Fibroblast of peridontal ligament (primary cell): ENCODE results near the gene IL10.

Experiments
- DNase-seq: peaks from one replicate; pipeline ENCODE4 v3.0.0-alpha.2; 2010; ENCODE audit errors: extremely low read depth

Gene IL10

DNA sequence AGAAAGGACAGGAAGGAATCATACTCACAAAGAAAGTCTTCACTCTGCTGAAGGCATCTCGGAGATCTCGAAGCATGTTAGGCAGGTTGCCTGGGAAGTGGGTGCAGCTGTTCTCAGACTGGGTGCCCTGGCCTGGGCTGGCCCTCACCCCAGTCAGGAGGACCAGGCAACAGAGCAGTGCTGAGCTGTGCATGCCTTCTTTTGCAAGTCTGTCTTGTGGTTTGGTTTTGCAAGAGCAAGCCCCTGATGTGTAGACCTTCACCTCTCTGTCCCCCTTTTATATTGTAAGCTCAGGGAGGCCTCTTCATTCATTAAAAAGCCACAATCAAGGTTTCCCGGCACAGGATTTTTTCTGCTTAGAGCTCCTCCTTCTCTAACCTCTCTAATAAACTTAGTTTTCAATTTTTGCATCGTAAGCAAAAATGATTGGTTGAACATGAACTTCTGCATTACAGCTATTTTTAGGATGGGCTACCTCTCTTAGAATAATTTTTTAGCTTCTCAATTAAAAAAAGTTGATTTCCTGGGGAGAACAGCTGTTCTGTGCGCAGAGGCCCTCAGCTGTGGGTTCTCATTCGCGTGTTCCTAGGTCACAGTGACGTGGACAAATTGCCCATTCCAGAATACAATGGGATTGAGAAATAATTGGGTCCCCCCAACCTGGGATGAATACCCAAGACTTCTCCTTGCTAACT is at the start of gene IL10:
IL10 (minus strand) TSS at position 252 of the 695 bp plus-strand sequence; CDS start at position 193, 59 bp downstream.
- DNase-seq = no peak

DNA sequence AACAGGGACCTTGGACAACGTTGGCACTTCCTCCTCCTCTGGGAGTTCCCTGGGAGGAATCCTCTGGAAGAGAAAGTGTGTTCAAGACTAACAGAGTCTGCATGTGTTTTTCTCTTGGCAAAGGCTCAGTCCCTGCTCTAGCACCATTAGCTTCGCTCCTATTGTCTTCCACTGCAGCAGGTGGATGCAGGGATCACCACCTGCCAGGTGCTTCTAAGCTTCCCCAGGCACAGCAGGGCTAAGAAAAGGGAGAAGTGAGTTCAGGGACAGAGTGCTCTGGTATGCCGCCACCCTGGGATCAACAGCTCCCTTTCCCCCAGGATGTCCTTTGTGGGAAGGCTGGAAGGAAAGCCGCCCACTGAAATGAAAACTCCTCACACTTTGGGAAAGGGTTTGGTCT is 49.2 kb upstream of the IL10 start:
- DNase-seq = no peak

DNA sequence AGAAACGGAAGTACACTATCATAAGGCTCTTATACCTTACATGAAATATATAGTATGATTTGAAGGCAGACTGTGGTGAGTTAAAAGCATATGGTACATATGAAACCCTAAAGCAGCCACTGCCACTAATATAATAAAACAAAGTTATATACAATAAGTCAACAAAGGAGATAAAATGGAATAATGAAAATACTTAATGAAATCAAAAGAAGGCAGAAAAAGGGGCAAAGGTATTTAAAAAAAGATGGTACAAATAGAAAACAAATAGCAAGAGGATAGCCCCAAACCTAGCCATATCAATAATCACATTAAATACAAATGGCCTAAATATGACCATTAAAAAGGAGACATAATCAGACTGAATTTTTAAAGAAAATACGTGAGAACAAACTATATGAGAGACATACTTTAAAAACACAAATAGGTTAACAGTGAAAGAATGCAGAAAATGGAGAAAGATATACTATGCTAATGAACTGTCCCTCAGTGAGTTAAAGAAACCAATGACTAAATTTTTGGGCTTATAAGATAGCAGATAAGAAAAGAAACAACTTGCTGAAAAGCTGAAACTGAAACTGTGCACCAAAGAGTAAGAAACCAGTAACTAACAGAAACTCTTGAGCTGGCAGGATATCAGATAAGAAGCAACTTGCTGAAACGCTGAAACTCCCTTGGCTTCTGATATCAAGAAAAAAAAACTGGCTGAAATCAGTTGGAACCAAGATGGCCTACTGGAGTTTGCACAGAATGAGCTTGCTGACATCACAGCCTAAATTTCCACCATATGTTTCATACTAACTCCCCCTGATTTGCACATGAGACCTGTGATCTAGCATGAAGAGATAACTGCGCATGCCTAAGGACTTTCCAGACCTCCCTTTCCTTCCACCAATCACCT is 44.3 kb upstream of the IL10 start:
- peak; percentile 69 for DNase-seq

DNA sequence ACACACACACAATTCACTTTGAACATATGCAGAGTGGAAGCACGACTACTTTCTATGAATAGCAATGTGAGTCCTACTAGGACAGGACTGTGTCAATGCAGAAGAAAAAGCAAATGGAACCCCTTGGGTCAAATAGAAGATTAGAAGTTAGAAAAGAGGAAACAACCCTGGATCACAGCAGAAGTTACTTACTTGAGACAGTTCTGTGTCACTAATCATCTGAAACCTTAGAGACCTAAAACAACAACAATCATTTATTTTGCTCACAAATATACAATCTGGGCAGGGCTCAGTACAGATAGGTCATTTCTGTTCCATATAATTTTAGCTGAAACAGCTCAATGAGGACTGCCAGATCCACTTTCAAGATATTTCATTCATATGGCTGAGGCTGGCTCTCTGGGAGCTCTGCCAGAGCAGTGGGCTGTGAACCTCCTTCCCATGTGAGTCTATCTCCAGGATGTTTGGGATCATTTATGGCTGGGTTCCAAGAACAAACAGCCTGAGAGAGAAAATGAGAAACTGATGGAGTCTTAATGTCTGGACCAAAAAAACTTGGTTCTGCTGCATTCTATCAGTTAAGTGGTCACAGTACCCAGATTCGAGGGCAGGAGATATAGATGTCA is 42.5 kb upstream of the IL10 start:
- DNase-seq = peak; percentile 91

GRCh38 chr1:206812471-206812870 is 40.2 kb upstream of the IL10 start:
- no peak for DNase-seq

- peak; percentile 65 for DNase-seq
Observed at GRCh38 chr1:206809504-206810084, 37.3 kb upstream of the IL10 start.

DNA sequence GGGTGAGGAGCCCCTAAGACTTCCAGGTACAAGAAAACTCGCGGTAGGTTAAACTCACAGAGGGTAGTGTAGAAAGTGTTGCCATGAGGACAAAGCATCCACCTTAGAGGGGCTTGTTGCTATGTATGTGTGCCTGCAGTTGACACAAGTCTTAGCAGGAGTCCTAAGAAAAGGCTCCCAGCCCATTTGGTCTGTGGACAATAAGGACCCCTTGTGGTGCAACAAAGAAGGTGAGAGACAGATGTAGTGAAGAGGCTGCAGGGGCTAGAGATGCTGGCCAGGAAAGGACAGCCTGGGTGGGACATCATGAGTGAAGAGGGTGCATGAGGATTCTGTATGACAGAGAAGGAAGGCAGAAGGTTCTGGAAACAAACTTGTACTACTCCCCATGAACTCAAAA is 36.3 kb upstream of the IL10 start:
- peak; percentile 50 for DNase-seq

GRCh38 chr1:206805357-206805756 is 33.1 kb upstream of the IL10 start:
- DNase-seq = no peak

- no peak for DNase-seq
Observed at GRCh38 chr1:206804156-206804737, 32.0 kb upstream of the IL10 start.

DNA sequence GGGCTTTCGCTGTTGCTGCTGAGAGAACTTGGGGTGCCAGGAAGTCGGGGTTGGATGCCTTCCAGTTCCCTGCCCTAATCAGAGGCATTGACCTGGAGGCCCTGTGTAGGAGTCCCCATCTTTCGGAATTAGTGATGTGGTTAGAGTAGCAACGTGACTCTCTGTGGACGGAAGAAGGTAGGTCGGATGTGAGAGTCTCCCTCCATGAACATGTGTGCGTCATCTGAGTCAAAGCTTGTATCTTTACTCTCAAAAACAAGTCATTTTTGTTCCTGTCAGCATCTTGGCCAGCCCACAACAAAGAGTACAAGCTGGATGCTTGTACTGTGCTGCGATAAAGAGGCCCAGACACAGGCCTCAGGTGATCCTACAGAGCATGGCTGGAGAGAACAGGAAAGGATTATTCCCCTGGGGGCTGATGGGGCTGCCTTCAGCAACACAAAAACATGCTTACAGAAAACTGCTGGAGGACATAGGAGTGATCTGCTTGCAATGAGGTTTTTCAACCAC is 31.0 kb upstream of the IL10 start:
- DNase-seq = no peak

DNA sequence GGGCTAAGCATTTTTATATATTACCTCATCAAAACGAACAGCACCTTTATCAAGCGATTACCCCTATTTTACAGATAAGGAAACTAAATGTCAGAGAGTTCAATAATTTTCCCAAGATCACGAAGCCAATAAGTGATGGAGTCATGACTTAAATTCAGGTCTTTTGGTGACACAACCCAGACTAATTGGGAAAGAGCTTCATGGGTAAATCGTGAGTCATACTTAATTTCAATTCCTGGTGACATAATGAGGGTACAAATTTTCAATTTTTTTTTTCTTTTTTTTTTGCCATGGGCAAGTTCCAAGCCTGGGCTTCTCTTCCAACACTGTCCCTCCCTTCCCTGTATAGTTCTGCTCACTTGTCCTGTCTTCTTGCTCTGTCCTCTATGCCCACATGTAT is 30.1 kb upstream of the IL10 start:
- DNase-seq = peak; percentile 29

GRCh38 chr1:206801467-206801866 is 29.2 kb upstream of the IL10 start:
- no peak for DNase-seq

DNA sequence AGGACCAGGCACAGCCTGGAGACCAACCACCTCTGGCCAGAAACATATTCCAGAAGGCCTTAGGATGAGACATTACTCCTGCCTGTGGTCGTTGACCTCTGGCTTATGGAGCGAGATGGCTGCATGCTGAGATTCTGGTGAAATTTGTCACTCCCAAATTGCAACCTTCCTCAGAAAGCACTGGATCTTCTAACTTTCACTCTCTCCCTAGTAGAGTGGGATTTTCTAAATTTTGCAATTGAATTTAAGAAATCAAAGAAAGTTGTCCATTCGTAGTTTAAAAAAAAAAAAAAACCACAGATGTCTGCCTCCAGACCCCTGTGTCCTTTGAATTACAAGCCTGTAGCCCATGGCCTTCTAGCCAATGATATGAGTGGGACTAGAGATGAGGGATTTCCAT is 28.6 kb upstream of the IL10 start:
- no peak for DNase-seq

GRCh38 chr1:206800411-206800810 is 28.1 kb upstream of the IL10 start:
- DNase-seq = no peak

DNA sequence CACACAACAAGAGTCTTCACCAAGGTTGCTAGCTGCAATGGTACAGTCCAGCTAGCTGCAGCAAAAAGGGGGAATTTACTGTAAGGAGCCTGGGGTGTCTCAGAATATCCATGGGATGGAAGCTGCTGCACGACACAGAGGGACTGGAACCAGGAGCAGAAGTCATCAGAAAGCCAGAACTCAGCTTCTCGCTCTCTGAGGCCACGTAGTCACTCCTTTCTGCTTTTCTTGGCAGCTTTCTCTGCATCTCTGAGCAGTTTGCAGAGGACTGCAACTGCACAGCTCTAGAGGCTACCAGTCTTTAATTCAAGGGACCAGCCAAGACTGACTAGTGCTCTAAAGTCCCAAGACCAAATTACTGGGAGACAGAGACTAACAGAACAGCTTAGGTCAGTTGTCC is 27.0 kb upstream of the IL10 start:
- peak; percentile 17 for DNase-seq

DNA sequence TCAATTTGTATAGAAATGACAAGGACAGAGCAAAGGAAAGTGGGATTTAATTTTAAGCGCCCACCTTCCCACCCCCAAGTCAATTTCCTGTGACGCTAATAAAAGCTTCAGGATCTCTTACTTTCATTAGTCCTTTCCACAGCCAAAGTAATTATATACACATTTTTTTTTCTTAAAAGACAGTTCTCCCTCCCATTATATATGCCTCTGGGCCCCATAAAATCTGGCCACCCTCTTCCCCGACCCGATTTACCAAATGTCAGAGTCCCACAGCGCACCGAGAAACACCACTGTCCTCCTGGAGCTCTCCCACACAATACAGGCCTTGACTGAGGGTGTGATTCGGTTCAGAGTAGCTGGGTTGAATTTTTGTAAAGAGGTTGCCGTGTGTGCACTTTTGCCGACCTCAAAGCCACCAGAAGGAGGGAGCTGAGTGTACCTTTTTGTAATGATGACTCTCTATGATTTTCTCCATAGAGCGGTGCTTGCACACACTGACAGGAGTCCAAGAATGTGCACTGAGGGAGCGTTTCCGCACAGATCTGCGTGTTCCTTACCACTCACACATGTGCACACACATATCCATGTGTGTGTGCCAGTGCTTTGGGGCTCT is 26.2 kb upstream of the IL10 start:
- no peak for DNase-seq

- no peak for DNase-seq
Observed at GRCh38 chr1:206797534-206798383, 25.5 kb upstream of the IL10 start.

DNA sequence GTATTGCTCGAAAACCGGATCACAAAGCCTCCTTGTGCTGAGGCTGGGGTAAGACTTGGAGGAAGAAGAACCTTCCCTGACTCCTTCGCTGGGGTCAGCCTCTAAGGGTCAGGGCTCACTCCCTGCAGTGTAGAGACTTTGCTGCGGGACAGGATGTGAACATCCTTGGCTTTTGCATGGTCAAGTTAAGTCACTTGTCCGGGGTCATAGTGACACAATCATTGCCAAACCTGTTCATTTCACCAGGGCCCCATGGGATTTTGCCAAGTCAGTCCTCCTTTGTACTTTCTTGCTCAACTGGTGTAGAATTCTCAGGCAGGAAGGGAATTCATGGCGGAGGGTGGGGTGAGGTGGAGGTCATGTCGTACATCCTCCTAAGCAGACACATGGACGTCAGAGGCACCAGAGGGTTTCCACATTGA is 24.7 kb upstream of the IL10 start:
- no peak for DNase-seq

GRCh38 chr1:206796116-206796515 is 23.8 kb upstream of the IL10 start:
- no peak for DNase-seq

- DNase-seq = no peak
Observed at GRCh38 chr1:206794294-206794908, 22.1 kb upstream of the IL10 start.
